GM12875 (cell line): ENCODE data around the gene STAM2.
A peak's percentile ranks its signal among the peaks of the same experiment; 100 is the strongest.

ENCODE experiments used
- H3K4me3 ChIP-seq: one replicate; pipeline ENCODE4 v1.5.1; 2011; ENCODE audit warnings: low read depth, low read length, control low read depth
- CTCF ChIP-seq: IDR thresholded peaks from 2 replicates; pipeline ENCODE4 v1.5.1; 2011; ENCODE audit warnings: low read depth, mild to moderate bottlenecking, control low read depth, inconsistent platforms, low read length, moderate library complexity, borderline replicate concordance; ENCODE audit not compliant: insufficient read depth

The STAM2 gene

GRCh38 chr2:152099367-152100050, 76.1 kb downstream of the STAM2 start:
- H3K4me3 ChIP-seq: peak overlapping the region; percentile 88
- TF ChIP-seq CTCF: no peak

GRCh38 chr2:152098496-152099366, 76.8 kb downstream of the STAM2 start, which contains the start of gene CACNB4:
Gene CACNB4, minus strand, starts transcription at chr2:152099044.
- peak within 1 kb of the TSS; percentile 88 for H3K4me3 ChIP-seq
- no peak for TF ChIP-seq CTCF

GRCh38 chr2:152097801-152098495, 77.6 kb downstream of the STAM2 start:
- H3K4me3 ChIP-seq: peak overlapping the region; percentile 88

GRCh38 chr2:152097290-152097800, 78.2 kb downstream of the STAM2 start:
- TF ChIP-seq CTCF: no peak
- H3K4me3 ChIP-seq: peak overlapping the region; percentile 88

More at GRCh38 chr2:152097801-152098495, 77.6 kb downstream of the STAM2 start:
- no peak for TF ChIP-seq CTCF

GRCh38 chr2:152095146-152095545, 80.4 kb downstream of the STAM2 start:
- TF ChIP-seq CTCF: no peak
- no peak overlapping the region for H3K4me3 ChIP-seq

- no peak overlapping the region for H3K4me3 ChIP-seq
- no peak for TF ChIP-seq CTCF
Observed at GRCh38 chr2:152094014-152094413, 81.5 kb downstream of the STAM2 start.
